ENCODE results near the gene TMEM255B. TPM values are rescaled to one million over a fixed set of nuclear protein-coding genes. Genes with fewer than 3 reads are reported as not detected.

The TMEM255B gene
- total and polyA plus RNA-seq, 4 donors: 0.63 to 67.3 (median 20.4) TPM

- H3K9me3 ChIP-seq (ENCODE audit: control insufficient read depth, low read length): no peaks in the 10 kb centered on the region
- no peaks in the 10 kb centered on the region for H3K36me3 ChIP-seq (ENCODE audit: control insufficient read depth in 1 of 2, insufficient read depth in 2 of 2, low read length in 1 of 2)
- H3K4me3 ChIP-seq (ENCODE audit: low read length in 2 of 2): peak overlapping the region; percentile 77 to 95
- no peaks in the 10 kb centered on the region for H3K27me3 ChIP-seq (ENCODE audit: control insufficient read depth in 1 of 2, insufficient read depth in 2 of 2, low read length in 1 of 2)
- intact Hi-C loops (cut with DNase I): loop anchor here (2.0 to 5.0 kb wide), 5 partner anchors 28 to 74 kb away; no protein-coding TSS in a partner anchor
- no peaks in the 10 kb centered on the region for H3K4me1 ChIP-seq (ENCODE audit: control insufficient read depth in 1 of 2, insufficient read depth in 2 of 2, low read length in 2 of 2)
- WGBS, 2 donors: 0 to 1% methylated on average over 58 to 60 of the region's 60 CpGs
- ATAC-seq (ENCODE audit: low FRiP score) (peak; percentile 74), DNase-seq (peak; percentile 81 to 86)
- peak overlapping the region; percentile 78 to 92 for H3K27ac ChIP-seq (ENCODE audit: low read depth in 1 of 2, low read length in 2 of 2)
Measured at GRCh38 chr13:113862931-113863523, 104.0 kb downstream of the TMEM255B start.

GRCh38 chr13:113863524-113864272, 104.7 kb downstream of the TMEM255B start, which contains the start of gene GAS6:
Gene GAS6, minus strand, starts transcription at chr13:113864076. Its CDS starts 156 bp downstream, at chr13:113863920.
- Histone ChIP-seq H3K27ac (ENCODE audit: low read depth in 1 of 2, low read length in 2 of 2) (peak within 1 kb of the TSS; percentile 78 to 92), H3K9me3 (ENCODE audit: control insufficient read depth, low read length) (no peaks in the 10 kb centered on the region), H3K4me3 (ENCODE audit: low read length in 2 of 2) (peak within 1 kb of the TSS; percentile 77 to 95), H3K36me3 (ENCODE audit: control insufficient read depth in 1 of 2, insufficient read depth in 2 of 2, low read length in 1 of 2) (no peaks in the 10 kb centered on the region), H3K4me1 (ENCODE audit: control insufficient read depth in 1 of 2, insufficient read depth in 2 of 2, low read length in 2 of 2) (no peaks in the 10 kb centered on the region), H3K27me3 (ENCODE audit: control insufficient read depth in 1 of 2, insufficient read depth in 2 of 2, low read length in 1 of 2) (no peaks in the 10 kb centered on the region)
- intact Hi-C loops (cut with DNase I): loop anchor here (2.0 to 5.0 kb wide), 5 partner anchors 29 to 74 kb away; no protein-coding TSS in a partner anchor
- ATAC-seq (ENCODE audit: low FRiP score) (peak; percentile 69), DNase-seq (peak in 1 of 2 donors; percentile 91)
- 0 to 1% methylated on average over 84 to 116 of the region's 116 CpGs for WGBS, 2 donors

- H3K4me3 ChIP-seq (ENCODE audit: low read length in 2 of 2): peak overlapping the region; percentile 77 to 95
- ATAC-seq (ENCODE audit: low FRiP score): no peak
- no peaks in the 10 kb centered on the region for H3K36me3 ChIP-seq (ENCODE audit: control insufficient read depth in 1 of 2, insufficient read depth in 2 of 2, low read length in 1 of 2)
- no peaks in the 10 kb centered on the region for H3K27me3 ChIP-seq (ENCODE audit: control insufficient read depth in 1 of 2, insufficient read depth in 2 of 2, low read length in 1 of 2)
- 3% methylated on average over 10 of the region's 10 CpGs for WGBS, 2 donors
- H3K4me1 ChIP-seq (ENCODE audit: control insufficient read depth in 1 of 2, insufficient read depth in 2 of 2, low read length in 2 of 2): no peaks in the 10 kb centered on the region
- H3K9me3 ChIP-seq (ENCODE audit: control insufficient read depth, low read length): no peaks in the 10 kb centered on the region
- DNase-seq: peak in 1 of 2 donors; percentile 57
- H3K27ac ChIP-seq (ENCODE audit: low read depth in 1 of 2, low read length in 2 of 2): peak overlapping the region in 1 of 2 donors; percentile 22
- intact Hi-C loops (cut with DNase I): loop anchor here (5.0 kb wide), 4 partner anchors 33 to 73 kb away; no protein-coding TSS in a partner anchor
Measured at GRCh38 chr13:113864273-113864890, 105.4 kb downstream of the TMEM255B start.

- H3K36me3 ChIP-seq (ENCODE audit: control insufficient read depth in 1 of 2, insufficient read depth in 2 of 2, low read length in 1 of 2): no peaks in the 10 kb centered on the region
- H3K4me1 ChIP-seq (ENCODE audit: control insufficient read depth in 1 of 2, insufficient read depth in 2 of 2, low read length in 2 of 2): no peaks in the 10 kb centered on the region
- intact Hi-C loops (cut with DNase I): no loop called here
- H3K27me3 ChIP-seq (ENCODE audit: control insufficient read depth in 1 of 2, insufficient read depth in 2 of 2, low read length in 1 of 2): no peaks in the 10 kb centered on the region
- no peaks in the 10 kb centered on the region for H3K9me3 ChIP-seq (ENCODE audit: control insufficient read depth, low read length)
- DNase-seq (no peak), ATAC-seq (ENCODE audit: low FRiP score) (no peak)
- H3K27ac ChIP-seq (ENCODE audit: low read depth in 1 of 2, low read length in 2 of 2): no peak overlapping the region
- WGBS, 2 donors: 86 to 97% methylated on average over 4 of the region's 4 CpGs
- no peak overlapping the region for H3K4me3 ChIP-seq (ENCODE audit: low read length in 2 of 2)
Measured at GRCh38 chr13:113865427-113865826, 106.4 kb downstream of the TMEM255B start.

Other genes starting within 250 kb of the TMEM255B start
- 10 to 100 TPM; 29.7 to 36.6 TPM for gene TFDP1, start 174.5 kb upstream of the TMEM255B start, total RNA-seq
- gene TFDP1, start 174.5 kb upstream of the TMEM255B start, polyA plus RNA-seq: 10 to 100 TPM; 17.4 to 36.4 TPM
- not detected for gene ATP4B, start 101.0 kb upstream of the TMEM255B start, total RNA-seq
- not detected for gene ATP4B, start 101.0 kb upstream of the TMEM255B start, polyA plus RNA-seq
- gene GRK1, start 92.0 kb upstream of the TMEM255B start, total RNA-seq: under 1 TPM in 1 of 2 donors, not detected in 1; 0.10 TPM
- gene GRK1, start 92.0 kb upstream of the TMEM255B start, polyA plus RNA-seq: not detected
- gene GAS6, start 104.8 kb downstream of the TMEM255B start, total RNA-seq: 100 to 1,000 TPM; 317 to 348 TPM
- 100 to 1,000 TPM; 244 to 509 TPM for gene GAS6, start 104.8 kb downstream of the TMEM255B start, polyA plus RNA-seq
- 1 to 10 TPM; 2.1 to 3.5 TPM for gene C13orf46, start 214.8 kb downstream of the TMEM255B start, total RNA-seq
- gene C13orf46, start 214.8 kb downstream of the TMEM255B start, polyA plus RNA-seq: under 1 TPM; 0.13 to 0.43 TPM